K562 (cell line): Measurements from ENCODE around the gene SPECC1L. TPM values are rescaled to one million over a fixed set of nuclear protein-coding genes. Genes with fewer than 3 reads are reported as not detected.

Experiments
- ATAC-seq: fragments of 200-7000 bp; cut with Tn5 transposase; 3 replicates; pipeline ENCODE4 v1.9.1; 2020; ENCODE audit warnings: moderate library complexity
- BruUV-seq: library from RNA; stranded (reverse); fragments of 400-500 nt; replicated peaks from 2 replicates; lab custom pipeline; 2021; lab: Mats Ljungman, UMichigan
- CTCF ChIA-PET: fragments of 300-600 bp; formaldehyde crosslinking; extraction: SDS; loops from one replicate; lab custom pipeline; 2021; ENCODE audit warnings: low intra/inter-chr PET ratio; lab: Yijun Ruan, JAX
- POLR2A ChIA-PET: fragments of 300-600, 350-650 bp; sonication (Branson Sonifier 250); formaldehyde crosslinking; extraction: SDS; loops from one replicate; lab custom pipeline; 2021; ENCODE audit warnings: antibody characterized with exemption, inconsistent platforms; lab: Yijun Ruan, JAX
- DNase-seq, 4 experiments: peaks; one replicate each; pipeline versions ENCODE4 v3.0.0 to v3.0.0-alpha.2; 2011 to 2018; ENCODE audit warnings: low spot score in 3 of 4, mixed read lengths in 3 of 4; ENCODE audit errors: extremely low read depth in 1 of 4
- FAIRE-seq: peaks from 2 replicates; lab custom pipeline; 2011; peaks lifted over from hg19 to GRCh38; lab: Jason Lieb, UNC
- H2AFZ ChIP-seq: 2 replicates; pipeline ENCODE4 v1.6.0; 2011; ENCODE audit warnings: low read depth, low read length, control low read depth, inconsistent platforms
- H3K27ac ChIP-seq: fragments of 200-600 bp; 3 replicates; pipeline ENCODE4 v1.8.0; 2011; ENCODE audit warnings: low read depth, mild to moderate bottlenecking, control low read depth, inconsistent platforms, low read length, moderate library complexity, mixed read lengths; ENCODE audit errors: extremely low read depth
- H3K27me3 ChIP-seq, 2 experiments: fragments of 300-600 bp in 1 of 2; 2 replicates in 1 of 2; 3 replicates in 1 of 2; pipeline versions ENCODE4 v1.6.0 to v1.8.0; 2011; ENCODE audit warnings: inconsistent platforms in 2 of 2, low read length in 2 of 2, mild to moderate bottlenecking in 1 of 2, mixed read lengths in 1 of 2, moderate library complexity in 1 of 2; ENCODE audit not compliant: control insufficient read depth in 2 of 2, insufficient read depth in 2 of 2
- H3K36me3 ChIP-seq: fragments of 300-600 bp; 3 replicates; pipeline ENCODE4 v1.8.0; 2011; ENCODE audit warnings: mild to moderate bottlenecking, low read length, inconsistent platforms; ENCODE audit not compliant: control insufficient read depth, insufficient read depth
- H3K4me1 ChIP-seq, 2 experiments: fragments of 200-600 bp in 1 of 2; replicated peaks in 1 of 2; 2 replicates in 1 of 2; 3 replicates in 1 of 2; pipeline versions ENCODE4 v1.5.1 to v1.8.0; 2011; ENCODE audit warnings: inconsistent platforms in 2 of 2, low read length in 2 of 2, mild to moderate bottlenecking in 1 of 2, mixed read lengths in 1 of 2, moderate library complexity in 1 of 2; ENCODE audit not compliant: control insufficient read depth in 2 of 2, insufficient read depth in 2 of 2
- H3K4me2 ChIP-seq: 2 replicates; pipeline ENCODE4 v1.6.1; 2011; ENCODE audit warnings: low read length, control low read depth, inconsistent platforms, mixed read lengths; ENCODE audit not compliant: insufficient read depth
- H3K4me3 ChIP-seq: fragments of 200-600 bp; sonication (generic), shearing (Covaris generic); 2 replicates; pipeline ENCODE4 v1.5.1; 2016; ENCODE audit warnings: control low read depth, inconsistent platforms
- H3K79me2 ChIP-seq: fragments of 200-600 bp; 3 replicates; pipeline ENCODE4 v1.8.0; 2011; ENCODE audit warnings: low read length, inconsistent platforms; ENCODE audit not compliant: control insufficient read depth, insufficient read depth
- H3K9ac ChIP-seq, 2 experiments: 2 replicates each; pipeline versions ENCODE4 v1.6.0 to v1.6.1; 2011; ENCODE audit warnings: low read depth in 2 of 2, low read length in 2 of 2, control low read depth in 1 of 2, inconsistent platforms in 1 of 2, mild to moderate bottlenecking in 1 of 2, mixed read lengths in 1 of 2; ENCODE audit not compliant: insufficient read depth in 1 of 2
- H3K9me1 ChIP-seq: one replicate; pipeline ENCODE4 v1.6.0; 2011; ENCODE audit warnings: inconsistent platforms, mild to moderate bottlenecking, low read length, moderate library complexity; ENCODE audit not compliant: control insufficient read depth, insufficient read depth
- H3K9me3 ChIP-seq: replicated peaks from 2 replicates; pipeline ENCODE4 v1.5.1; 2011; ENCODE audit warnings: low read depth, low read length, inconsistent platforms; ENCODE audit not compliant: control insufficient read depth, insufficient read depth
- H4K20me1 ChIP-seq: replicated peaks from 2 replicates; pipeline ENCODE4 v1.6.1; 2011; ENCODE audit warnings: low read length, inconsistent platforms, mixed read lengths; ENCODE audit not compliant: control insufficient read depth, insufficient read depth
- MCM5 ChIP-seq: fragments of 450-650 bp; IDR thresholded peaks from 2 replicates; pipeline ENCODE4 v1.6.1; 2016; ENCODE audit warnings: low read depth
- RUNX1 ChIP-seq: sonication (generic); IDR thresholded peaks from 2 replicates; pipeline ENCODE4 v1.6.1; 2016; ENCODE audit warnings: antibody characterized with exemption, low read depth
- ZBTB34 ChIP-seq: fragments of 250-450 bp; sonication (Bioruptor Pico); IDR thresholded peaks from 2 replicates; pipeline ENCODE4 v1.8.0; 2021; ENCODE audit warnings: mild to moderate bottlenecking, moderate library complexity
- ZNF311 ChIP-seq: fragments of 250-450 bp; sonication (Bioruptor Pico); IDR thresholded peaks from 2 replicates; pipeline ENCODE4 v1.4.0; 2020; ENCODE audit warnings: mild to moderate bottlenecking, moderate library complexity
- ZNF57 ChIP-seq: fragments of 450-650 bp; formaldehyde crosslinking; IDR thresholded peaks from 2 replicates; pipeline ENCODE4 v1.4.0; 2020; ENCODE audit warnings: mild to moderate bottlenecking, moderate library complexity
- ZNF586 ChIP-seq: fragments of 450-650 bp; formaldehyde crosslinking; conservative IDR thresholded peaks from 2 replicates; pipeline ENCODE4 v1.4.0; 2020; ENCODE audit warnings: mild to moderate bottlenecking, moderate library complexity
- WGBS: fragments of 100-300 bp; shearing (Covaris generic); methylation state at CpG from one replicate; pipeline ENCODE4 v1.1.6; 2016; ENCODE audit warnings: low coverage, mixed read lengths; ENCODE audit not compliant: insufficient coverage; ENCODE audit errors: missing lambda C conversion rate; 5-methylcytosine and 5-hydroxymethylcytosine counted together
- in situ Hi-C: fragments of 300-500 bp; cut with MboI; formaldehyde crosslinking; loops from 4 replicates; pipeline ENCODE4 v1.15.0; 2018; ENCODE audit warnings: inconsistent platforms, mixed read lengths
- intact Hi-C: fragments of 100-400 bp; cut with micrococcal nuclease; formaldehyde crosslinking; loops from 2 replicates; pipeline ENCODE4 v1.14.2; 2022
- polyA plus RNA-seq, 8 experiments: library from polyadenylated mRNA; depleted of rRNA in 4 of 8; stranded (reverse) in 5 of 8; unstranded in 3 of 8; fragments of >200 nt; fragmentation: Nextera tagmentation in 2 of 8; fragmentation: Illumina TruSeq in 1 of 8; extraction: Ambion mirVana in 2 of 8; extraction: Trizol in 1 of 8; gene quantifications; 2 replicates each; pipeline versions ENCODE4 v1.2.1 to v1.2.3, GENCODE V29; 2011 to 2014; ENCODE audit warnings: inconsistent platforms in 1 of 8, missing spikeins in 1 of 8
- total RNA-seq, 7 experiments: library from RNA; depleted of rRNA in 6 of 7; stranded (reverse); fragments of >200 nt in 6 of 7; fragmentation: Illumina TruSeq in 2 of 7; extraction: Trizol in 2 of 7; gene quantifications; 2 replicates each; pipeline versions ENCODE4 v1.2.1 to v1.2.3, GENCODE V29; 2011 to 2021; ENCODE audit warnings: low replicate concordance in 1 of 7

The SPECC1L gene
- total and polyA plus RNA-seq, 9 of the 15 experiments (the other 6 are each of a cell fraction or from before 2014, with no cell fraction given) = 1.4 to 27.9 (median 14.5) TPM

- BruUV-seq = no TSS peak
- H3K79me2 ChIP-seq = no peaks in the 10 kb centered on the region
- no peak overlapping the region for H3K9ac ChIP-seq
- intact Hi-C loops (no loop called here), in situ Hi-C loops (no loop called here)
- no peak overlapping the region for H3K4me2 ChIP-seq
- DNase-seq (no peak), ATAC-seq (no peak), FAIRE-seq (no peak)
- no peak overlapping the region for H2AFZ ChIP-seq
- ChIA-PET POLR2A (no interaction called here), CTCF (no interaction called here)
- TF ChIP-seq ZNF311 (CRISPR knock-in tag) (no peak), ZNF586 (CRISPR knock-in tag) (no peak), ZBTB34 (CRISPR knock-in tag) (no peak), RUNX1 (no peak), MCM5 (no peak), ZNF57 (CRISPR knock-in tag) (no peak)
- peaks cover 0 to 4% of the 10 kb centered on the region in 2 experiments; a peak in 1 of 5 replicates for H3K27me3 ChIP-seq
- H4K20me1 ChIP-seq = 0 out of 2 replicates have a peak, but pooled peaks cover 2% of the 10 kb centered on the region
- H3K4me1 ChIP-seq = peaks cover 12 to 18% of the 10 kb centered on the region in 2 experiments
- no peaks in the 10 kb centered on the region for H3K36me3 ChIP-seq
- 55% methylated on average over 27 of the region's 30 CpGs for WGBS
- H3K9me3 ChIP-seq = no peaks in the 10 kb centered on the region
- H3K27ac ChIP-seq = no peak overlapping the region
- no peak overlapping the region for H3K4me3 ChIP-seq
- H3K9me1 ChIP-seq = no peaks in the 10 kb centered on the region
Measured at GRCh38 chr22:24440718-24441405, 170.2 kb downstream of the SPECC1L start.
